ENCODE measurements around the gene MRPS25. TPM values are rescaled to one million over a fixed set of nuclear protein-coding genes. Genes with fewer than 3 reads are reported as not detected.

MRPS25 gene
- total RNA-seq, 1 experiment from 2014 or later = 53.2 TPM

DNA sequence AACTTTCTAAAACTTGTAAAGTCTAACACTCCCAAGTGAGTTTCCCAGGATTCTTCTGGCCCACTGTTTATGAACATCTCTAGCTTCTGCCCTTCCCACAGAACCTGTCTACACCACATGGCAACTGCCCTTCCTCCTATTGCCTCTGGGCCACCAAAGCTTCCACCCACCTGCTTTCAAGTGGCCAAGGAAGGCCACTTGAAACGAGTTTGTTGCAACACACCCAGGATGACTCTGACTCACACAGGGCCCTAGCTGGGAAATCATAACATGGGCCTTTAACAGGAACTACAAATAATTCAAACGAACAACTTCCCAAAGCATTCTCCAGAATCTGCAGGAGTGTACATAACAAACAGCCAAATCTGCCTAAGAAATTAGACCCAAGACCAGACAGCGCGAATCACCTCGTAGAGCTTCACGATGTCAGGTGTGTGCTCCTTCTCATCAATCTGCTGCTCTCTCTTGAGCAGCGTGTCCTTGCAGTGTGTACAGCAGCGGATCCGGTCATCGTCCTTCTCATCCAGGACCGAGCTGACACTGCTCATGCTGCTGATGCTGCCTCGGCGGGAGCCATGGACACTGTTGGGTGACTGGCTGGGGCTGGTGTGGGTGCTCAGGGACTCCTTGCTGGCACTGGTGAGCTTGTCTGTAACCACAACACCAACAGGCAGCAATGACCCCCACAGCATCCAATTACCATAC is 17.0 kb upstream of the MRPS25 start:
- Histone ChIP-seq H3K9me3 (ENCODE audit: control insufficient read depth, low read depth, low read length) (no peaks in the 10 kb centered on the region), H3K27ac (ENCODE audit: insufficient read length, low read depth, low read length) (no peak overlapping the region), H4K8ac (replicated peaks; ENCODE audit: insufficient read length, low read depth, low read length) (no peak overlapping the region), H3K18ac (ENCODE audit: insufficient read length, low read depth, low read length) (no peak overlapping the region), H4K5ac (ENCODE audit: insufficient read length, low read depth, low read length) (no peak overlapping the region), H2AFZ (ENCODE audit: low read length) (no peak overlapping the region), H3K56ac (ENCODE audit: insufficient read length, low read depth, low read length) (no peak overlapping the region), H2BK20ac (ENCODE audit: low read depth, low read length, poor library complexity, severe bottlenecking) (no peak overlapping the region), H2BK12ac (ENCODE audit: insufficient read length, low read depth, low read length) (no peak overlapping the region), H3T11ph (ENCODE audit: low read length) (no peak overlapping the region), H2BK120ac (ENCODE audit: low read depth, low read length, poor library complexity, severe bottlenecking) (no peak overlapping the region), H3K4ac (ENCODE audit: low read depth, low read length) (no peak overlapping the region), H3K79me2 (ENCODE audit: insufficient read depth, low read length) (no peaks in the 10 kb centered on the region), H3K27me3 (ENCODE audit: insufficient read depth, low read length) (no peaks in the 10 kb centered on the region), H4K91ac (ENCODE audit: insufficient read length, low read depth, low read length) (no peak overlapping the region), H3K23me2 (ENCODE audit: insufficient read length, low read depth, low read length, poor library complexity, severe bottlenecking) (no peaks in the 10 kb centered on the region), H3K4me2 (ENCODE audit: insufficient read depth, insufficient read length, low read length) (no peak overlapping the region), H2BK15ac (ENCODE audit: low read depth, low read length) (no peak overlapping the region), H4K20me1 (ENCODE audit: control insufficient read depth, insufficient read depth, insufficient read length) (no peaks in the 10 kb centered on the region), H3K14ac (ENCODE audit: insufficient read depth, low read length) (no peak overlapping the region), H3K79me1 (ENCODE audit: insufficient read depth, low read depth, low read length, poor library complexity, severe bottlenecking) (no peaks in the 10 kb centered on the region), H3K23ac (ENCODE audit: insufficient read length, low read depth, low read length) (no peak overlapping the region), H3K9ac (ENCODE audit: extremely low read depth, insufficient read length, low read length) (no peak overlapping the region), H3K4me1 (ENCODE audit: insufficient read depth, low read length) (no peaks in the 10 kb centered on the region), H2AK5ac (ENCODE audit: insufficient read length, low read length) (no peak overlapping the region), H2BK5ac (ENCODE audit: insufficient read length, low read length) (no peak overlapping the region)
- TF ChIP-seq, protein P1, sequence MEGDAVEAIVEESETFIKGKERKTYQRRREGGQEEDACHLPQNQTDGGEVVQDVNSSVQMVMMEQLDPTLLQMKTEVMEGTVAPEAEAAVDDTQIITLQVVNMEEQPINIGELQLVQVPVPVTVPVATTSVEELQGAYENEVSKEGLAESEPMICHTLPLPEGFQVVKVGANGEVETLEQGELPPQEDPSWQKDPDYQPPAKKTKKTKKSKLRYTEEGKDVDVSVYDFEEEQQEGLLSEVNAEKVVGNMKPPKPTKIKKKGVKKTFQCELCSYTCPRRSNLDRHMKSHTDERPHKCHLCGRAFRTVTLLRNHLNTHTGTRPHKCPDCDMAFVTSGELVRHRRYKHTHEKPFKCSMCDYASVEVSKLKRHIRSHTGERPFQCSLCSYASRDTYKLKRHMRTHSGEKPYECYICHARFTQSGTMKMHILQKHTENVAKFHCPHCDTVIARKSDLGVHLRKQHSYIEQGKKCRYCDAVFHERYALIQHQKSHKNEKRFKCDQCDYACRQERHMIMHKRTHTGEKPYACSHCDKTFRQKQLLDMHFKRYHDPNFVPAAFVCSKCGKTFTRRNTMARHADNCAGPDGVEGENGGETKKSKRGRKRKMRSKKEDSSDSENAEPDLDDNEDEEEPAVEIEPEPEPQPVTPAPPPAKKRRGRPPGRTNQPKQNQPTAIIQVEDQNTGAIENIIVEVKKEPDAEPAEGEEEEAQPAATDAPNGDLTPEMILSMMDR (conservative IDR thresholded peaks at IDR 0.05) = no peak
- Mint-ChIP-seq H3K36me3 (ENCODE audit: insufficient read depth in 1 of 3, low read depth in 3 of 3) (peaks cover 18 to 81% (median 62%) of the 10 kb centered on the region in 3 experiments; a peak in 6 of 7 replicates), H3K9me3 (no peaks in the 10 kb centered on the region), H3K4me3 (no peak overlapping the region; a peak in 1 of 5 replicates), H3K4me1 (no peaks in the 10 kb centered on the region), H3K27me3 (ENCODE audit: low read depth) (no peaks in the 10 kb centered on the region), H3K27ac (no peak overlapping the region)
- WGBS (ENCODE audit: extremely low coverage, insufficient read length, low lambda C conversion rate) = no CpG with 5 or more reads among the region's 13 CpGs
- DNase-seq = no peak

Data from H9 (cell line).